Suprapubic skin (tissue), 4 donors: Measurements from ENCODE around the gene CAMK1D.

Experiments used
- EP300 ChIP-seq: sonication (generic); formaldehyde crosslinking; IDR thresholded peaks from one replicate; pipeline ENCODE4 v1.6.1; 2017; ENCODE audit warnings: antibody characterized with exemption
- POLR2A ChIP-seq, 2 donors: fragments of 450-650 bp; IDR thresholded peaks; one replicate each; pipeline ENCODE4 v1.6.1; 2017; ENCODE audit warnings: antibody characterized with exemption in 2 of 2, mild to moderate bottlenecking in 2 of 2, moderate library complexity in 2 of 2
- POLR2AphosphoS5 ChIP-seq, 3 donors: sonication (generic); formaldehyde crosslinking; IDR thresholded peaks; one replicate each; pipeline ENCODE4 v1.6.1; 2017; ENCODE audit warnings: antibody characterized with exemption in 3 of 3
- TF ChIP-seq, protein P1 (sequence below), 2 donors: fragments of 200-600 bp in 1 of 2; fragments of 450-650 bp in 1 of 2; sonication (generic) in 1 of 2; IDR thresholded peaks; one replicate each; pipeline ENCODE4 v1.5.1; 2016 to 2019; ENCODE audit warnings: antibody characterized with exemption in 2 of 2, mild to moderate bottlenecking in 1 of 2, moderate library complexity in 1 of 2

- TF ChIP-seq, protein P1, sequence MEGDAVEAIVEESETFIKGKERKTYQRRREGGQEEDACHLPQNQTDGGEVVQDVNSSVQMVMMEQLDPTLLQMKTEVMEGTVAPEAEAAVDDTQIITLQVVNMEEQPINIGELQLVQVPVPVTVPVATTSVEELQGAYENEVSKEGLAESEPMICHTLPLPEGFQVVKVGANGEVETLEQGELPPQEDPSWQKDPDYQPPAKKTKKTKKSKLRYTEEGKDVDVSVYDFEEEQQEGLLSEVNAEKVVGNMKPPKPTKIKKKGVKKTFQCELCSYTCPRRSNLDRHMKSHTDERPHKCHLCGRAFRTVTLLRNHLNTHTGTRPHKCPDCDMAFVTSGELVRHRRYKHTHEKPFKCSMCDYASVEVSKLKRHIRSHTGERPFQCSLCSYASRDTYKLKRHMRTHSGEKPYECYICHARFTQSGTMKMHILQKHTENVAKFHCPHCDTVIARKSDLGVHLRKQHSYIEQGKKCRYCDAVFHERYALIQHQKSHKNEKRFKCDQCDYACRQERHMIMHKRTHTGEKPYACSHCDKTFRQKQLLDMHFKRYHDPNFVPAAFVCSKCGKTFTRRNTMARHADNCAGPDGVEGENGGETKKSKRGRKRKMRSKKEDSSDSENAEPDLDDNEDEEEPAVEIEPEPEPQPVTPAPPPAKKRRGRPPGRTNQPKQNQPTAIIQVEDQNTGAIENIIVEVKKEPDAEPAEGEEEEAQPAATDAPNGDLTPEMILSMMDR (IDR thresholded peaks at IDR 0.05): no peak
- no peak for TF ChIP-seq EP300
- TF ChIP-seq POLR2A (IDR thresholded peaks at IDR 0.05): no peak
- no peak for TF ChIP-seq POLR2AphosphoS5 (IDR thresholded peaks at IDR 0.05)
Observed at GRCh38 chr10:12466704-12467305, 117.5 kb downstream of the CAMK1D start.
